HepG2 (cell line): ENCODE measurements around the gene PCYT2. TPM values are rescaled to one million over a fixed set of nuclear protein-coding genes. Genes with fewer than 3 reads are reported as not detected.
A peak's percentile ranks its signal among the peaks of the same experiment; 100 is the strongest.

Experiments
- AKAP8 ChIP-seq: sonication (generic); formaldehyde crosslinking; IDR thresholded peaks from 2 replicates; pipeline ENCODE4 v1.5.1; 2020; ENCODE audit warnings: mild to moderate bottlenecking, missing genetic modification reagents
- ELF3 ChIP-seq: IDR thresholded peaks from 2 replicates; pipeline ENCODE4 v1.6.1; 2016; ENCODE audit warnings: missing genetic modification reagents, missing compliant biosample characterization
- FOXM1 ChIP-seq: sonication (generic); formaldehyde crosslinking; IDR thresholded peaks from 2 replicates; pipeline ENCODE4 v1.5.0; 2020; ENCODE audit warnings: missing genetic modification reagents
- FOXO4 ChIP-seq: sonication (generic); formaldehyde crosslinking; conservative IDR thresholded peaks from 2 replicates; pipeline ENCODE4 v1.8.1; 2023; ENCODE audit warnings: missing genetic modification reagents
- GZF1 ChIP-seq: sonication (generic); formaldehyde crosslinking; IDR thresholded peaks from 2 replicates; pipeline ENCODE4 v1.5.1; 2020; ENCODE audit warnings: mild to moderate bottlenecking, missing genetic modification reagents
- HNF1B ChIP-seq: sonication (generic); formaldehyde crosslinking; IDR thresholded peaks from 2 replicates; pipeline ENCODE4 v1.5.1; 2020; ENCODE audit warnings: mild to moderate bottlenecking, moderate library complexity, missing genetic modification reagents
- MZF1 ChIP-seq: sonication (generic); formaldehyde crosslinking; IDR thresholded peaks from 2 replicates; pipeline ENCODE4 v1.8.1; 2023; ENCODE audit warnings: mild to moderate bottlenecking, missing genetic modification reagents, borderline replicate concordance
- NCOA2 ChIP-seq: sonication (generic); formaldehyde crosslinking; IDR thresholded peaks from 2 replicates; pipeline ENCODE4 v1.8.0; 2022; ENCODE audit warnings: inconsistent platforms
- NFATC3 ChIP-seq: sonication (generic); formaldehyde crosslinking; IDR thresholded peaks from 2 replicates; pipeline ENCODE4 v1.5.1; 2020; ENCODE audit warnings: mild to moderate bottlenecking, missing genetic modification reagents
- NRL ChIP-seq: sonication (generic); formaldehyde crosslinking; IDR thresholded peaks from 2 replicates; pipeline ENCODE4 v1.5.0; 2020; ENCODE audit warnings: missing genetic modification reagents, mild to moderate bottlenecking, moderate library complexity, borderline replicate concordance
- SATB2 ChIP-seq: sonication (generic); formaldehyde crosslinking; IDR thresholded peaks from 2 replicates; pipeline ENCODE4 v1.5.0; 2020; ENCODE audit warnings: missing genetic modification reagents
- SMARCE1 ChIP-seq: fragments of 450-650 bp; IDR thresholded peaks from 2 replicates; pipeline ENCODE4 v1.6.1; 2017; ENCODE audit warnings: borderline replicate concordance
- SP140L ChIP-seq: sonication (generic); formaldehyde crosslinking; IDR thresholded peaks from 2 replicates; pipeline ENCODE4 v1.4.0; 2020; ENCODE audit warnings: missing genetic modification reagents, borderline replicate concordance
- STAT6 ChIP-seq: sonication (generic); formaldehyde crosslinking; IDR thresholded peaks from 2 replicates; pipeline ENCODE4 v1.4.0; 2020; ENCODE audit warnings: missing genetic modification reagents, mild to moderate bottlenecking, borderline replicate concordance
- SYNCRIP ChIP-seq: fragments of 200-400 bp; formaldehyde crosslinking; IDR thresholded peaks from 2 replicates; pipeline ENCODE4 v1.6.1; 2018; ENCODE audit warnings: mild to moderate bottlenecking, low read depth, low read length; ENCODE audit not compliant: insufficient read depth
- TOE1 ChIP-seq: sonication (generic); formaldehyde crosslinking; IDR thresholded peaks from 2 replicates; pipeline ENCODE4 v1.4.0; 2020; ENCODE audit warnings: mild to moderate bottlenecking, missing genetic modification reagents
- TRIM24 ChIP-seq: sonication (generic); formaldehyde crosslinking; IDR thresholded peaks from 2 replicates; pipeline ENCODE4 v1.8.0; 2022; ENCODE audit warnings: mild to moderate bottlenecking, missing genetic modification reagents
- ZFP36L1 ChIP-seq: sonication (generic); formaldehyde crosslinking; IDR thresholded peaks from 2 replicates; pipeline ENCODE4 v1.8.0; 2022; ENCODE audit warnings: mild to moderate bottlenecking, missing genetic modification reagents, moderate library complexity
- ZFP37 ChIP-seq: sonication (generic); formaldehyde crosslinking; IDR thresholded peaks from 2 replicates; pipeline ENCODE4 v1.4.0; 2020; ENCODE audit warnings: missing genetic modification reagents, borderline replicate concordance
- ZFP90 ChIP-seq: sonication (generic); formaldehyde crosslinking; IDR thresholded peaks from 2 replicates; pipeline ENCODE4 v1.8.0; 2022; ENCODE audit warnings: missing genetic modification reagents, mild to moderate bottlenecking, inconsistent platforms, borderline replicate concordance
- ZMYM3 ChIP-seq: sonication (generic); formaldehyde crosslinking; IDR thresholded peaks from 2 replicates; pipeline ENCODE4 v1.5.1; 2020; ENCODE audit warnings: mild to moderate bottlenecking, missing genetic modification reagents
- ZNF256 ChIP-seq: sonication (generic); formaldehyde crosslinking; conservative IDR thresholded peaks from 2 replicates; pipeline ENCODE4 v1.4.0; 2020; ENCODE audit warnings: missing genetic modification reagents
- ZNF547 ChIP-seq: sonication (generic); formaldehyde crosslinking; IDR thresholded peaks from 2 replicates; pipeline ENCODE4 v1.5.1; 2020; ENCODE audit warnings: mild to moderate bottlenecking, missing genetic modification reagents
- ZNF572 ChIP-seq: sonication (generic); formaldehyde crosslinking; IDR thresholded peaks from 2 replicates; pipeline ENCODE4 v1.5.1; 2020; ENCODE audit warnings: mild to moderate bottlenecking, missing genetic modification reagents
- ZNF652 ChIP-seq: IDR thresholded peaks from 2 replicates; pipeline ENCODE4 v1.6.1; 2016; ENCODE audit warnings: low read depth, borderline replicate concordance
- ZNF747 ChIP-seq: sonication (generic); formaldehyde crosslinking; IDR thresholded peaks from 2 replicates; pipeline ENCODE4 v1.8.1; 2023; ENCODE audit warnings: missing genetic modification reagents, mild to moderate bottlenecking, borderline replicate concordance
- ZNF839 ChIP-seq: sonication (generic); formaldehyde crosslinking; IDR thresholded peaks from 2 replicates; pipeline ENCODE4 v1.4.0; 2020; ENCODE audit warnings: missing genetic modification reagents, mild to moderate bottlenecking, borderline replicate concordance
- ZSCAN21 ChIP-seq: sonication (generic); formaldehyde crosslinking; IDR thresholded peaks from 2 replicates; pipeline ENCODE4 v1.8.0; 2022; ENCODE audit warnings: mild to moderate bottlenecking, missing genetic modification reagents, moderate library complexity, borderline replicate concordance
- polyA plus RNA-seq, 8 experiments: library from polyadenylated mRNA; depleted of rRNA in 3 of 8; stranded (reverse) in 7 of 8; unstranded in 1 of 8; fragments of >200 nt; fragmentation: Illumina TruSeq in 4 of 8; extraction: Trizol in 4 of 8; gene quantifications; 2 replicates each; pipeline versions ENCODE4 v1.2.1 to v1.2.3, GENCODE V29; 2011 to 2016; ENCODE audit warnings: low read depth in 4 of 8, missing spikeins in 1 of 8, mixed read lengths in 1 of 8; ENCODE audit not compliant: insufficient read depth in 1 of 8
- total RNA-seq, 5 experiments: library from RNA; depleted of rRNA; stranded (reverse); fragments of >200 nt; fragmentation: Illumina TruSeq; extraction: Trizol; gene quantifications; 2 replicates each; pipeline ENCODE4 v1.2.3, GENCODE V29; 2016; ENCODE audit warnings: low read depth in 1 of 5

PCYT2 gene
- total and polyA plus RNA-seq, 2 of the 13 experiments (the other 11 are each of a cell fraction or from before 2014, with no cell fraction given): 147 to 297 TPM

- TF ChIP-seq ZMYM3 (CRISPR knock-in tag) (no peak), ZSCAN21 (CRISPR knock-in tag) (0 out of 2 replicates have a peak, but pooled peaks have one; percentile 15), ZFP36L1 (CRISPR knock-in tag) (no peak), FOXM1 (CRISPR knock-in tag) (no peak), HNF1B (CRISPR knock-in tag) (no peak), AKAP8 (no peak), ZFP90 (CRISPR knock-in tag) (no peak), ELF3 (CRISPR knock-in tag) (no peak), SATB2 (CRISPR knock-in tag) (no peak), STAT6 (CRISPR knock-in tag) (no peak), GZF1 (no peak), ZNF652 (no peak), FOXO4 (0 out of 2 replicates have a peak, but pooled peaks have one; percentile 77), TRIM24 (CRISPR knock-in tag) (no peak), SP140L (no peak), TOE1 (CRISPR knock-in tag) (no peak), SYNCRIP (no peak), ZFP37 (CRISPR knock-in tag) (no peak), ZNF572 (CRISPR knock-in tag) (no peak), ZNF547 (CRISPR knock-in tag) (no peak), NCOA2 (CRISPR knock-in tag) (no peak), ZNF256 (CRISPR knock-in tag) (no peak), MZF1 (CRISPR knock-in tag) (peak; percentile 47; the same call in 1 of the 2 replicates), SMARCE1 (no peak), NFATC3 (CRISPR knock-in tag) (0 out of 2 replicates have a peak, but pooled peaks have one; percentile 15), NRL (CRISPR knock-in tag) (0 out of 2 replicates have a peak, but pooled peaks have one; percentile 3), ZNF747 (CRISPR knock-in tag) (no peak), ZNF839 (CRISPR knock-in tag) (no peak)
Observed at GRCh38 chr17:81865358-81865732, 45.9 kb downstream of the PCYT2 start (continued).
